GM12865 (cell line): ENCODE data around the gene USP6.
A peak's percentile ranks its signal among the peaks of the same experiment; 100 is the strongest.
"Not testable (repeated sequence)": the region's sequence is repeated elsewhere in the genome, so short reads cannot be mapped to it uniquely, and the experiment has no call there.

Experiments used
- DNase-seq: peaks from one replicate; pipeline ENCODE4 v3.0.0; 2010; ENCODE audit warnings: low read depth
- H3K4me3 ChIP-seq: 2 replicates; pipeline ENCODE4 v1.5.1; 2011; ENCODE audit warnings: mild to moderate bottlenecking, low read depth, low read length, control low read depth
- CTCF ChIP-seq: IDR thresholded peaks from 2 replicates; pipeline ENCODE4 v1.5.1; 2011; ENCODE audit warnings: low read length, control low read depth, low read depth, inconsistent platforms; ENCODE audit not compliant: insufficient read depth; ENCODE audit errors: missing control alignments

The USP6 gene

GRCh38 chr17:5110816-5111215 is 5.0 kb upstream of the USP6 start:
- H3K4me3 ChIP-seq, result peak overlapping the region; percentile 99
- TF ChIP-seq CTCF, result no peak
- DNase-seq, result peak; percentile 28

- no peak for TF ChIP-seq CTCF
- DNase-seq, result peak; percentile 97
- H3K4me3 ChIP-seq, result peak within 1 kb of the TSS; percentile 99
Observed at GRCh38 chr17:5111402-5112204, 4.2 kb upstream of the USP6 start, which contains the start of gene ZNF232. Gene ZNF232 (minus strand): TSS chr17:5111878. CDS start chr17:5111822, 56 bp downstream.

- no peak overlapping the region for H3K4me3 ChIP-seq
- DNase-seq, result no peak
- TF ChIP-seq CTCF, result no peak
Observed at GRCh38 chr17:5118219-5118618, 2.4 kb downstream of the USP6 start.

GRCh38 chr17:5120036-5120435 is 4.2 kb downstream of the USP6 start:
- no peak overlapping the region for H3K4me3 ChIP-seq
- no peak for DNase-seq
- no peak for TF ChIP-seq CTCF

- not testable (repeated sequence) for DNase-seq
Observed at GRCh38 chr17:5120436-5121185, 4.8 kb downstream of the USP6 start.

GRCh38 chr17:5121186-5121841 is 5.5 kb downstream of the USP6 start:
- no peak for TF ChIP-seq CTCF
- DNase-seq, result no peak
- no peak overlapping the region for H3K4me3 ChIP-seq

More at GRCh38 chr17:5120436-5121185, 4.8 kb downstream of the USP6 start:
- not testable (repeated sequence) for H3K4me3 ChIP-seq

- DNase-seq, H3K4me3 ChIP-seq: not testable (repeated sequence)
Observed at GRCh38 chr17:5122056-5122455, 6.2 kb downstream of the USP6 start.
